ENCODE data around the gene PLCD4. TPM values are rescaled to one million over a fixed set of nuclear protein-coding genes. Genes with fewer than 3 reads are reported as not detected.

Gene PLCD4
- polyA plus RNA-seq, 4 donors = 0.97 to 1.4 (median 1.0) TPM; not detected in 1

GRCh38 chr2:218645126-218645525, 37.4 kb downstream of the PLCD4 start:
- H3K36me3 ChIP-seq (ENCODE audit: control insufficient read depth in 3 of 3, insufficient read depth in 2 of 3, low read depth in 1 of 3, low read length in 3 of 3) = peaks cover 14 to 75% (median 30%) of the 10 kb centered on the region in 3 donors
- WGBS, 3 donors = 75 to 82% (median 75%) methylated on average over 1 of the region's 1 CpG

GRCh38 chr2:218648088-218648786, 40.5 kb downstream of the PLCD4 start:
- no peak overlapping the region for H3K4me3 ChIP-seq (ENCODE audit: low read depth in 1 of 3, low read length in 3 of 3)
- no peak for FAIRE-seq
- H3K27me3 ChIP-seq (ENCODE audit: control insufficient read depth in 3 of 3, insufficient read depth in 3 of 3, low read length in 3 of 3) = no peaks in the 10 kb centered on the region
- DNase-seq = peak; percentile 59 to 64
- no peak overlapping the region for H3K27ac ChIP-seq (ENCODE audit: low read depth in 1 of 3, low read length in 2 of 3)
- 70 to 71% (median 71%) methylated on average over 9 of the region's 9 CpGs for WGBS, 3 donors
- H3K9me3 ChIP-seq (ENCODE audit: control insufficient read depth in 2 of 2, insufficient read depth in 1 of 2, low read depth in 1 of 2, low read length in 1 of 2) = no peaks in the 10 kb centered on the region
- peaks cover 0 to 20% (median 0%) of the 10 kb centered on the region in 3 donors for H3K4me1 ChIP-seq (ENCODE audit: control insufficient read depth in 3 of 3, insufficient read depth in 2 of 3, low read depth in 1 of 3, low read length in 2 of 3)
- peaks cover 13 to 66% (median 36%) of the 10 kb centered on the region in 3 donors for H3K36me3 ChIP-seq (ENCODE audit: control insufficient read depth in 3 of 3, insufficient read depth in 2 of 3, low read depth in 1 of 3, low read length in 3 of 3)

More at GRCh38 chr2:218645126-218645525, 37.4 kb downstream of the PLCD4 start:
- H3K4me1 ChIP-seq (ENCODE audit: control insufficient read depth in 3 of 3, insufficient read depth in 2 of 3, low read depth in 1 of 3, low read length in 2 of 3) = peaks cover 0 to 20% (median 0%) of the 10 kb centered on the region in 3 donors
- no peak for FAIRE-seq
- no peaks in the 10 kb centered on the region for H3K27me3 ChIP-seq (ENCODE audit: control insufficient read depth in 3 of 3, insufficient read depth in 3 of 3, low read length in 3 of 3)
- peak in 1 of 2 donors; percentile 71 for DNase-seq
- H3K4me3 ChIP-seq (ENCODE audit: low read depth in 1 of 3, low read length in 3 of 3) = no peak overlapping the region
- H3K27ac ChIP-seq (ENCODE audit: low read depth in 1 of 3, low read length in 2 of 3) = peak overlapping the region in 1 of 3 donors; percentile 53
- H3K9me3 ChIP-seq (ENCODE audit: control insufficient read depth in 2 of 2, insufficient read depth in 1 of 2, low read depth in 1 of 2, low read length in 1 of 2) = no peaks in the 10 kb centered on the region

GRCh38 chr2:218648787-218649100, 41.0 kb downstream of the PLCD4 start:
- Histone ChIP-seq H3K4me1 (ENCODE audit: control insufficient read depth in 3 of 3, insufficient read depth in 2 of 3, low read depth in 1 of 3, low read length in 2 of 3) (peaks cover 0 to 20% (median 0%) of the 10 kb centered on the region in 3 donors), H3K9me3 (ENCODE audit: control insufficient read depth in 2 of 2, insufficient read depth in 1 of 2, low read depth in 1 of 2, low read length in 1 of 2) (no peaks in the 10 kb centered on the region), H3K36me3 (ENCODE audit: control insufficient read depth in 3 of 3, insufficient read depth in 2 of 3, low read depth in 1 of 3, low read length in 3 of 3) (peaks cover 13 to 62% (median 33%) of the 10 kb centered on the region in 3 donors), H3K4me3 (ENCODE audit: low read depth in 1 of 3, low read length in 3 of 3) (no peak overlapping the region), H3K27me3 (ENCODE audit: control insufficient read depth in 3 of 3, insufficient read depth in 3 of 3, low read length in 3 of 3) (no peaks in the 10 kb centered on the region), H3K27ac (ENCODE audit: low read depth in 1 of 3, low read length in 2 of 3) (no peak overlapping the region)
- 90 to 93% (median 92%) methylated on average over 11 of the region's 11 CpGs for WGBS, 3 donors
- no peak for FAIRE-seq
- no peak for DNase-seq

- FAIRE-seq (no peak), DNase-seq (no peak)
- H3K27ac ChIP-seq (ENCODE audit: low read depth in 1 of 3, low read length in 2 of 3) = no peak overlapping the region
- H3K4me3 ChIP-seq (ENCODE audit: low read depth in 1 of 3, low read length in 3 of 3) = no peak overlapping the region
- peaks cover 0 to 7% (median 3%) of the 10 kb centered on the region in 3 donors for H3K4me1 ChIP-seq (ENCODE audit: control insufficient read depth in 3 of 3, insufficient read depth in 2 of 3, low read depth in 1 of 3, low read length in 2 of 3)
- H3K9me3 ChIP-seq (ENCODE audit: control insufficient read depth in 2 of 2, insufficient read depth in 1 of 2, low read depth in 1 of 2, low read length in 1 of 2) = no peaks in the 10 kb centered on the region
- peaks cover 6 to 40% (median 13%) of the 10 kb centered on the region in 3 donors for H3K36me3 ChIP-seq (ENCODE audit: control insufficient read depth in 3 of 3, insufficient read depth in 2 of 3, low read depth in 1 of 3, low read length in 3 of 3)
- no peaks in the 10 kb centered on the region for H3K27me3 ChIP-seq (ENCODE audit: control insufficient read depth in 3 of 3, insufficient read depth in 3 of 3, low read length in 3 of 3)
- WGBS, 3 donors = 95 to 100% (median 97%) methylated on average over 2 of the region's 2 CpGs
Observed at GRCh38 chr2:218655751-218656150, 48.1 kb downstream of the PLCD4 start.

- Histone ChIP-seq H3K27ac (ENCODE audit: low read depth in 1 of 3, low read length in 2 of 3) (peak overlapping the region; percentile 28 to 77 (median 71)), H3K36me3 (ENCODE audit: control insufficient read depth in 3 of 3, insufficient read depth in 2 of 3, low read depth in 1 of 3, low read length in 3 of 3) (peaks cover 10 to 53% (median 10%) of the 10 kb centered on the region in 3 donors), H3K27me3 (ENCODE audit: control insufficient read depth in 3 of 3, insufficient read depth in 3 of 3, low read length in 3 of 3) (no peaks in the 10 kb centered on the region), H3K9me3 (ENCODE audit: control insufficient read depth in 2 of 2, insufficient read depth in 1 of 2, low read depth in 1 of 2, low read length in 1 of 2) (no peaks in the 10 kb centered on the region), H3K4me1 (ENCODE audit: control insufficient read depth in 3 of 3, insufficient read depth in 2 of 3, low read depth in 1 of 3, low read length in 2 of 3) (peaks cover 0 to 7% (median 3%) of the 10 kb centered on the region in 3 donors), H3K4me3 (ENCODE audit: low read depth in 1 of 3, low read length in 3 of 3) (peak overlapping the region; percentile 73 to 77 (median 76))
- FAIRE-seq = no peak
- WGBS, 3 donors = 0 to 2% (median 1%) methylated on average over 26 to 27 of the region's 27 CpGs
- DNase-seq = peak; percentile 65 to 76
Observed at GRCh38 chr2:218658671-218659257, 51.1 kb downstream of the PLCD4 start.

GRCh38 chr2:218659258-218659987, 51.7 kb downstream of the PLCD4 start, which contains the start of the genes BCS1L and ZNF142:
BCS1L (plus strand) TSS chr2:218659683; CDS start chr2:218660988, 1,305 bp downstream.
ZNF142 (minus strand) TSS chr2:218659623; CDS start chr2:218656429, 3,194 bp downstream.
- Histone ChIP-seq H3K27me3 (ENCODE audit: control insufficient read depth in 3 of 3, insufficient read depth in 3 of 3, low read length in 3 of 3) (no peaks in the 10 kb centered on the region), H3K4me3 (ENCODE audit: low read depth in 1 of 3, low read length in 3 of 3) (peak within 1 kb of the TSS; percentile 73 to 77 (median 76)), H3K36me3 (ENCODE audit: control insufficient read depth in 3 of 3, insufficient read depth in 2 of 3, low read depth in 1 of 3, low read length in 3 of 3) (peaks cover 10 to 56% (median 12%) of the 10 kb centered on the region in 3 donors), H3K9me3 (ENCODE audit: control insufficient read depth in 2 of 2, insufficient read depth in 1 of 2, low read depth in 1 of 2, low read length in 1 of 2) (no peaks in the 10 kb centered on the region), H3K4me1 (ENCODE audit: control insufficient read depth in 3 of 3, insufficient read depth in 2 of 3, low read depth in 1 of 3, low read length in 2 of 3) (peaks cover 0 to 7% (median 3%) of the 10 kb centered on the region in 3 donors), H3K27ac (ENCODE audit: low read depth in 1 of 3, low read length in 2 of 3) (peak within 1 kb of the TSS; percentile 28 to 77 (median 71))
- WGBS, 3 donors = 0% methylated on average over 45 to 49 of the region's 49 CpGs
- DNase-seq (peak; percentile 95 to 96), FAIRE-seq (no peak)

- no peaks in the 10 kb centered on the region for H3K27me3 ChIP-seq (ENCODE audit: control insufficient read depth in 3 of 3, insufficient read depth in 3 of 3, low read length in 3 of 3)
- FAIRE-seq = no peak
- H3K4me3 ChIP-seq (ENCODE audit: low read depth in 1 of 3, low read length in 3 of 3) = peak overlapping the region in 2 of 3 donors; percentile 73 to 77
- H3K36me3 ChIP-seq (ENCODE audit: control insufficient read depth in 3 of 3, insufficient read depth in 2 of 3, low read depth in 1 of 3, low read length in 3 of 3) = peaks cover 7 to 57% (median 17%) of the 10 kb centered on the region in 3 donors
- H3K9me3 ChIP-seq (ENCODE audit: control insufficient read depth in 2 of 2, insufficient read depth in 1 of 2, low read depth in 1 of 2, low read length in 1 of 2) = no peaks in the 10 kb centered on the region
- WGBS, 3 donors = 8 to 17% (median 14%) methylated on average over 8 of the region's 8 CpGs
- DNase-seq = no peak
- H3K27ac ChIP-seq (ENCODE audit: low read depth in 1 of 3, low read length in 2 of 3) = peak overlapping the region in 2 of 3 donors; percentile 5 to 29
- peaks cover 0 to 7% (median 3%) of the 10 kb centered on the region in 3 donors for H3K4me1 ChIP-seq (ENCODE audit: control insufficient read depth in 3 of 3, insufficient read depth in 2 of 3, low read depth in 1 of 3, low read length in 2 of 3)
Observed at GRCh38 chr2:218659988-218660358, 52.3 kb downstream of the PLCD4 start.

- peaks cover 8 to 64% (median 20%) of the 10 kb centered on the region in 3 donors for H3K36me3 ChIP-seq (ENCODE audit: control insufficient read depth in 3 of 3, insufficient read depth in 2 of 3, low read depth in 1 of 3, low read length in 3 of 3)
- H3K9me3 ChIP-seq (ENCODE audit: control insufficient read depth in 2 of 2, insufficient read depth in 1 of 2, low read depth in 1 of 2, low read length in 1 of 2) = no peaks in the 10 kb centered on the region
Observed at GRCh38 chr2:218662377-218662776, 54.7 kb downstream of the PLCD4 start.

More at GRCh38 chr2:218662377-218662776, 54.7 kb downstream of the PLCD4 start:
- H3K4me3 ChIP-seq (ENCODE audit: low read depth in 1 of 3, low read length in 3 of 3) = no peak overlapping the region
- 86 to 90% (median 87%) methylated on average over 7 of the region's 7 CpGs for WGBS, 3 donors
- FAIRE-seq = no peak
- DNase-seq = no peak
- no peaks in the 10 kb centered on the region for H3K27me3 ChIP-seq (ENCODE audit: control insufficient read depth in 3 of 3, insufficient read depth in 3 of 3, low read length in 3 of 3)
- H3K27ac ChIP-seq (ENCODE audit: low read depth in 1 of 3, low read length in 2 of 3) = no peak overlapping the region
- H3K4me1 ChIP-seq (ENCODE audit: control insufficient read depth in 3 of 3, insufficient read depth in 2 of 3, low read depth in 1 of 3, low read length in 2 of 3) = peaks cover 0 to 7% (median 3%) of the 10 kb centered on the region in 3 donors
